ENCODE data around the gene ABCA4. TPM values are rescaled to one million over a fixed set of nuclear protein-coding genes. Genes with fewer than 3 reads are reported as not detected.

The ABCA4 gene
- total and polyA plus RNA-seq, 2 of the 8 experiments (the other 6 are each of a cell fraction or from before 2014, with no cell fraction given) = 0.06 TPM; not detected in 1

GRCh38 chr1:94084085-94084484 is 36.9 kb downstream of the ABCA4 start:
- no peaks in the 10 kb centered on the region for H3K79me1 ChIP-seq (ENCODE audit: low read depth, low read length)
- no peak overlapping the region for H3K4ac ChIP-seq (replicated peaks; ENCODE audit: insufficient read length, low read depth, low read length)
- H3K9ac ChIP-seq (replicated peaks in 1 of 4; ENCODE audit: extremely low read depth in 1 of 4, low read depth in 3 of 4, low read length in 3 of 4) = no peak overlapping the region
- no peak overlapping the region for H2BK12ac ChIP-seq (ENCODE audit: low read depth, low read length)
- no peak overlapping the region for H2AK5ac ChIP-seq (ENCODE audit: low read depth, low read length)
- TF ChIP-seq NRF1 (IDR thresholded peaks at IDR 0.05; ENCODE audit: low read depth, low read length) (no peak), EZH2 (IDR thresholded peaks at IDR 0.05; ENCODE audit: low read depth, low read length, severe bottlenecking) (peak; percentile 9)
- no peak overlapping the region for H2AFZ ChIP-seq (ENCODE audit: low read length)
- no peaks in the 10 kb centered on the region; a peak in 2 of 7 replicates for H3K27me3 ChIP-seq (replicated peaks in 1 of 4; ENCODE audit: control insufficient read depth in 3 of 4, extremely low read depth in 1 of 4, insufficient read depth in 3 of 4, low read length in 3 of 4)
- H4K20me1 ChIP-seq (replicated peaks in 1 of 2; ENCODE audit: control insufficient read depth in 1 of 2, insufficient read depth in 2 of 2, low read length in 2 of 2) = no peaks in the 10 kb centered on the region
- H3K23me2 ChIP-seq (ENCODE audit: low read depth, low read length) = no peaks in the 10 kb centered on the region
- ChIA-PET CTCF (ENCODE audit: partially characterized antibody) (interaction anchor here (1.6 to 4.3 kb wide), 5 partner anchors 16 to 251 kb away, joined by 4 to 18 read pairs (median 6); no protein-coding TSS in a partner anchor), POLR2A (ENCODE audit: partially characterized antibody) (no interaction called here)
- FAIRE-seq (no peak), DNase-seq (ENCODE audit: low read depth in 1 of 2, low spot score in 2 of 2) (no peak)
- no peaks in the 10 kb centered on the region for H3K9me3 ChIP-seq (ENCODE audit: insufficient read depth in 2 of 2, low read depth in 1 of 2, low read length in 1 of 2)
- H3K36me3 ChIP-seq (ENCODE audit: control insufficient read depth in 2 of 4, insufficient read depth in 4 of 4, low read length in 3 of 4) = no peaks in the 10 kb centered on the region
- H2BK120ac ChIP-seq (replicated peaks; ENCODE audit: low read depth, low read length) = no peak overlapping the region
- H4K8ac ChIP-seq (ENCODE audit: extremely low read depth, insufficient read depth, low read length) = no peak overlapping the region; the same call in 1 of the 2 replicates
- no peak overlapping the region for H3K4me2 ChIP-seq (ENCODE audit: insufficient read depth in 1 of 2, low read depth in 2 of 2, low read length in 2 of 2)
- H3K56ac ChIP-seq (replicated peaks; ENCODE audit: insufficient read length, low read depth, low read length) = no peak overlapping the region
- no peak overlapping the region for H4K91ac ChIP-seq (replicated peaks; ENCODE audit: insufficient read length, low read length)
- no peak overlapping the region for H4K5ac ChIP-seq (ENCODE audit: insufficient read length, low read depth, low read length)
- H3K27ac ChIP-seq (ENCODE audit: low read depth, low read length) = no peak overlapping the region
- no peak overlapping the region for H2BK20ac ChIP-seq (ENCODE audit: low read length)
- H3K14ac ChIP-seq (ENCODE audit: insufficient read length) = no peak overlapping the region
- no peak overlapping the region for H3K18ac ChIP-seq (ENCODE audit: extremely low read depth, low read length)
- no peak overlapping the region for H2BK5ac ChIP-seq (ENCODE audit: low read depth, low read length)
- H3K4me3 ChIP-seq (ENCODE audit: extremely low read depth in 1 of 4, insufficient read depth in 2 of 4, low read depth in 3 of 4, low read length in 4 of 4) = no peak overlapping the region
- H3K79me2 ChIP-seq (ENCODE audit: control insufficient read depth in 1 of 2, insufficient read depth in 2 of 2, low read length in 2 of 2) = no peaks in the 10 kb centered on the region
- peaks cover 0 to 1% (median 0%) of the 10 kb centered on the region in 4 experiments; a peak in 1 of 7 replicates for H3K4me1 ChIP-seq (replicated peaks in 1 of 4; ENCODE audit: control insufficient read depth in 3 of 4, insufficient read depth in 4 of 4, low read length in 3 of 4)
- no peak overlapping the region for H3K23ac ChIP-seq (ENCODE audit: insufficient read length)
- H2BK15ac ChIP-seq (ENCODE audit: low read length) = no peak overlapping the region
